Left lung (tissue), 10 donors: Measurements from ENCODE around the gene HSD11B1L. TPM values are rescaled to one million over a fixed set of nuclear protein-coding genes. Genes with fewer than 3 reads are reported as not detected.

Experiments
- ATAC-seq: fragments of 200-7000 bp; cut with Tn5 transposase; one replicate; pipeline ENCODE4 v1.9.1; 2020; ENCODE audit warnings: moderate library complexity
- DNase-seq, 4 donors: peaks; one replicate each; pipeline ENCODE4 v3.0.0-alpha.2; 2013 to 2020
- H3K27ac ChIP-seq, 2 donors: fragments of 200-600 bp; sonication (generic) in 1 of 2; one replicate each; pipeline versions ENCODE4 v1.5.0 to v1.8.0; 2020 to 2021
- H3K27me3 ChIP-seq, 2 donors: fragments of 200-600 bp; sonication (generic) in 1 of 2; one replicate each; pipeline versions ENCODE4 v1.5.0 to v1.8.0; 2020 to 2021
- H3K36me3 ChIP-seq, 2 donors: fragments of 200-600 bp; sonication (generic) in 1 of 2; one replicate each; pipeline versions ENCODE4 v1.5.0 to v1.8.0; 2020 to 2021
- H3K4me1 ChIP-seq, 2 donors: fragments of 200-600 bp; one replicate each; pipeline ENCODE4 v1.8.0; 2021
- H3K4me3 ChIP-seq, 2 donors: fragments of 200-600 bp; sonication (generic) in 1 of 2; one replicate each; pipeline versions ENCODE4 v1.5.0 to v1.8.0; 2020 to 2021; ENCODE audit warnings: mild to moderate bottlenecking in 1 of 2
- H3K9me3 ChIP-seq, 2 donors: fragments of 200-600 bp; sonication (generic) in 1 of 2; one replicate each; pipeline versions ENCODE4 v1.5.0 to v1.8.0; 2020 to 2021
- CTCF ChIP-seq, 2 donors: fragments of 200-600 bp; sonication (generic) in 1 of 2; IDR thresholded peaks; one replicate each; pipeline versions ENCODE4 v1.5.0 to v1.8.0; 2021; ENCODE audit warnings: antibody characterized with exemption in 2 of 2
- intact Hi-C, 2 donors: fragments of 100-400 bp; cut with DNase I; formaldehyde crosslinking; loops; one replicate each; pipeline versions ENCODE4 v1.11.2 to v1.14.2; 2022
- polyA plus RNA-seq, 6 donors: library from polyadenylated mRNA; unstranded; fragments of 120-200 nt; gene quantifications; one replicate each; pipeline ENCODE4 v1.2.1, GENCODE V29; 2013; ENCODE audit not compliant: insufficient read length in 6 of 6
- total RNA-seq, 2 donors: library from RNA; stranded (reverse); fragmentation: NEBNext Ultra II Directional; extraction: Animal tissue kit (Norgen Biotek cat#: 25700); gene quantifications; one replicate each; pipeline ENCODE4 v1.2.1, GENCODE V29; 2021
- donor health status: DM: no; HTN: yes; CAD: no.
- donor health status: DM: no; HTN: no; CAD: no.

HSD11B1L gene
- total and polyA plus RNA-seq, 8 donors = 5.8 to 12.2 (median 7.9) TPM

- Histone ChIP-seq H3K27me3 (no peaks in the 10 kb centered on the region), H3K4me1 (peaks cover 6 to 17% of the 10 kb centered on the region in 2 donors), H3K9me3 (no peaks in the 10 kb centered on the region), H3K36me3 (peaks cover 0 to 20% of the 10 kb centered on the region in 2 donors), H3K4me3 (peak overlapping the region; percentile 65 to 83), H3K27ac (peak overlapping the region; percentile 76 to 95)
- TF ChIP-seq CTCF (IDR thresholded peaks at IDR 0.05) = no peak
- ATAC-seq (peak; percentile 5), DNase-seq (peak in 1 of 4 donors; percentile 83)
- intact Hi-C loops = no loop called here
Observed at GRCh38 chr19:5680084-5680436, 767 bp upstream of the HSD11B1L start.

- ATAC-seq = no peak
- H3K4me1 ChIP-seq = peaks cover 6 to 23% of the 10 kb centered on the region in 2 donors
- H3K27me3 ChIP-seq = no peaks in the 10 kb centered on the region
- no peak for TF ChIP-seq CTCF (IDR thresholded peaks at IDR 0.05)
- H3K27ac ChIP-seq = peak overlapping the region in 1 of 2 donors; percentile 95
- peak overlapping the region; percentile 65 to 83 for H3K4me3 ChIP-seq
- intact Hi-C loops = no loop called here
- peaks cover 0 to 20% of the 10 kb centered on the region in 2 donors for H3K36me3 ChIP-seq
- DNase-seq = peak in 1 of 4 donors; percentile 33
- H3K9me3 ChIP-seq = no peaks in the 10 kb centered on the region
Observed at GRCh38 chr19:5681391-5682106, 722 bp downstream of the HSD11B1L start.

- peaks cover 6 to 24% of the 10 kb centered on the region in 2 donors for H3K4me1 ChIP-seq
- no peak overlapping the region for H3K4me3 ChIP-seq
- DNase-seq = no peak
- H3K27ac ChIP-seq = no peak overlapping the region
- H3K36me3 ChIP-seq = peaks cover 0 to 16% of the 10 kb centered on the region in 2 donors
- H3K9me3 ChIP-seq = no peaks in the 10 kb centered on the region
- no peak for TF ChIP-seq CTCF (IDR thresholded peaks at IDR 0.05)
- no peak for ATAC-seq
- no peaks in the 10 kb centered on the region for H3K27me3 ChIP-seq
- intact Hi-C loops = no loop called here
Observed at GRCh38 chr19:5682107-5682482, 1.3 kb downstream of the HSD11B1L start.

GRCh38 chr19:5683177-5683886, 2.5 kb downstream of the HSD11B1L start:
- H3K36me3 ChIP-seq = peaks cover 0 to 4% of the 10 kb centered on the region in 2 donors
- H3K4me1 ChIP-seq = peaks cover 6 to 30% of the 10 kb centered on the region in 2 donors
- no peaks in the 10 kb centered on the region for H3K27me3 ChIP-seq
- H3K4me3 ChIP-seq = no peak overlapping the region
- H3K27ac ChIP-seq = no peak overlapping the region
- no peaks in the 10 kb centered on the region for H3K9me3 ChIP-seq
- ATAC-seq (no peak), DNase-seq (no peak)
- TF ChIP-seq CTCF (IDR thresholded peaks at IDR 0.05) = no peak
- intact Hi-C loops = no loop called here

- DNase-seq (no peak), ATAC-seq (no peak)
- no peaks in the 10 kb centered on the region for H3K36me3 ChIP-seq
- intact Hi-C loops = no loop called here
- peaks cover 3 to 21% of the 10 kb centered on the region in 2 donors for H3K4me1 ChIP-seq
- no peak overlapping the region for H3K4me3 ChIP-seq
- TF ChIP-seq CTCF (IDR thresholded peaks at IDR 0.05) = no peak
- no peaks in the 10 kb centered on the region for H3K27me3 ChIP-seq
- H3K9me3 ChIP-seq = no peaks in the 10 kb centered on the region
- no peak overlapping the region for H3K27ac ChIP-seq
Observed at GRCh38 chr19:5684694-5685430, 4.0 kb downstream of the HSD11B1L start.
